Right lobe of liver (tissue), 6 donors: Measurements from ENCODE around the gene INAVA. TPM values are rescaled to one million over a fixed set of nuclear protein-coding genes. Genes with fewer than 3 reads are reported as not detected.
"Not testable (repeated sequence)": the region's sequence is repeated elsewhere in the genome, so short reads cannot be mapped to it uniquely, and the experiment has no call there.

Experiments
- ATAC-seq, 4 donors: fragments of 200-7000 bp; cut with Tn5 transposase; one replicate each; pipeline ENCODE4 v1.9.1; 2020; ENCODE audit warnings: mild to moderate bottlenecking in 4 of 4, moderate library complexity in 4 of 4
- DNase-seq, 3 donors: peaks; one replicate each; pipeline ENCODE4 v3.0.0-alpha.2; 2020
- H3K27ac ChIP-seq, 3 donors: fragments of 200-600 bp; one replicate each; pipeline ENCODE4 v1.8.0; 2022
- H3K27me3 ChIP-seq, 2 donors: fragments of 200-600 bp; one replicate each; pipeline ENCODE4 v1.8.0; 2022
- H3K36me3 ChIP-seq, 4 donors: fragments of 200-600 bp; sonication (generic) in 1 of 4; one replicate each; pipeline versions ENCODE4 v1.5.1 to v1.8.0; 2017 to 2022; ENCODE audit warnings: control low read depth in 1 of 4
- H3K4me1 ChIP-seq, 4 donors: fragments of 200-600 bp; sonication (generic) in 1 of 4; one replicate each; pipeline versions ENCODE4 v1.5.1 to v1.8.0; 2017 to 2022; ENCODE audit warnings: control low read depth in 1 of 4
- H3K4me3 ChIP-seq, 3 donors: fragments of 200-600 bp; one replicate each; pipeline ENCODE4 v1.8.0; 2022
- H3K9me3 ChIP-seq, 4 donors: fragments of 200-600 bp; sonication (generic) in 1 of 4; one replicate each; pipeline versions ENCODE4 v1.5.1 to v1.8.0; 2017 to 2022; ENCODE audit warnings: control low read depth in 1 of 4
- POLR2A ChIP-seq: fragments of 450-650 bp; IDR thresholded peaks from one replicate; pipeline ENCODE4 v1.6.1; 2017; ENCODE audit warnings: antibody characterized with exemption, mild to moderate bottlenecking
- WGBS: methylation state at CpG from one replicate; pipeline ENCODE4 v1.1.6; 2018; ENCODE audit warnings: low coverage, low lambda C conversion rate; ENCODE audit not compliant: insufficient coverage; ENCODE audit errors: missing lambda C conversion rate; 5-methylcytosine and 5-hydroxymethylcytosine counted together
- intact Hi-C, 2 donors: fragments of 100-400 bp; cut with DNase I; formaldehyde crosslinking; loops; one replicate each; pipeline versions ENCODE4 v1.11.2 to v1.14.1; 2022
- total RNA-seq, 6 experiments: library from RNA; depleted of rRNA in 2 of 6; stranded (reverse); fragments of >200 nt in 2 of 6; fragmentation: NEBNext Ultra II Directional in 3 of 6; extraction: Animal tissue kit (Norgen Biotek cat#: 25700) in 3 of 6; gene quantifications; one replicate each; pipeline versions ENCODE4 v1.1.0 to v1.2.4, GENCODE V29; 2016 to 2023
- TF ChIP-seq, protein P1 (sequence below), 4 donors: fragments of 200-600 bp in 3 of 4; fragments of 450-650 bp in 1 of 4; IDR thresholded peaks; one replicate each; pipeline versions ENCODE4 v1.5.1 to v1.8.0; 2016 to 2022; ENCODE audit warnings: antibody characterized with exemption in 4 of 4, mild to moderate bottlenecking in 2 of 4
- donor health status: DM: no; HTN: yes; CAD: no.
- donor health status: DM: no; HTN: no; CAD: no.
- donor health status: DM: no; HTN: no; CAD: no.
- donor health status: DM: no; HTN: yes; CAD: no.
- donor health status: DM: no; HTN: yes; CAD: no.

Gene INAVA
- total RNA-seq, 6 experiments from 2014 or later = 0.29 to 0.55 (median 0.41) TPM

- DNase-seq = no peak
- H3K36me3 ChIP-seq = no peaks in the 10 kb centered on the region
- 82% methylated on average over 4 of the region's 4 CpGs for WGBS
- no peak for ATAC-seq
- no peak overlapping the region for H3K27ac ChIP-seq
- no peaks in the 10 kb centered on the region for H3K9me3 ChIP-seq
- H3K4me3 ChIP-seq = no peak overlapping the region
- no peaks in the 10 kb centered on the region for H3K27me3 ChIP-seq
- intact Hi-C loops = no loop called here
- H3K4me1 ChIP-seq = no peaks in the 10 kb centered on the region
- TF ChIP-seq, protein P1, sequence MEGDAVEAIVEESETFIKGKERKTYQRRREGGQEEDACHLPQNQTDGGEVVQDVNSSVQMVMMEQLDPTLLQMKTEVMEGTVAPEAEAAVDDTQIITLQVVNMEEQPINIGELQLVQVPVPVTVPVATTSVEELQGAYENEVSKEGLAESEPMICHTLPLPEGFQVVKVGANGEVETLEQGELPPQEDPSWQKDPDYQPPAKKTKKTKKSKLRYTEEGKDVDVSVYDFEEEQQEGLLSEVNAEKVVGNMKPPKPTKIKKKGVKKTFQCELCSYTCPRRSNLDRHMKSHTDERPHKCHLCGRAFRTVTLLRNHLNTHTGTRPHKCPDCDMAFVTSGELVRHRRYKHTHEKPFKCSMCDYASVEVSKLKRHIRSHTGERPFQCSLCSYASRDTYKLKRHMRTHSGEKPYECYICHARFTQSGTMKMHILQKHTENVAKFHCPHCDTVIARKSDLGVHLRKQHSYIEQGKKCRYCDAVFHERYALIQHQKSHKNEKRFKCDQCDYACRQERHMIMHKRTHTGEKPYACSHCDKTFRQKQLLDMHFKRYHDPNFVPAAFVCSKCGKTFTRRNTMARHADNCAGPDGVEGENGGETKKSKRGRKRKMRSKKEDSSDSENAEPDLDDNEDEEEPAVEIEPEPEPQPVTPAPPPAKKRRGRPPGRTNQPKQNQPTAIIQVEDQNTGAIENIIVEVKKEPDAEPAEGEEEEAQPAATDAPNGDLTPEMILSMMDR (IDR thresholded peaks at IDR 0.05) = no peak
- no peak for TF ChIP-seq POLR2A
Measured at GRCh38 chr1:200909757-200910239, 15.1 kb downstream of the INAVA start.

DNA sequence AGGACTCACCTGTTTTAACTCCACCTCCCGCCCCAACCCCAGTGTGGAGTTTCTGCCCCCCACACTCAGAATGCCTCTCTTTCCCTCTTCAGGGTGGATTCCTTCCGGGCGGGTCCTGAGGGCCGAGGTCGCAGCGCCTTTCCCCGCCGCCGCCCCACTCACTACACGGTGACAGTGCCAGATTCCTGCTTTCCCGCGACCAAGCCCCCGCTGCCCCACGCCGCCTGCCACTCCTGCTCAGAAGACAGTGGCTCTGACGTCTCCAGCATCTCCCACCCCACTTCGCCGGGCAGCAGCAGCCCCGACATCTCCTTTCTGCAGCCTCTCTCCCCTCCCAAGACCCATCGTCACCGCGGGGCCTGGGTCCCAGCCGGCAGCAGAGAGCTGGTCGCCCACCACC lies 16.7 kb downstream of the INAVA start:
- intact Hi-C loops = no loop called here
- H3K4me3 ChIP-seq = no peak overlapping the region
- H3K27ac ChIP-seq = no peak overlapping the region
- DNase-seq = no peak
- no peaks in the 10 kb centered on the region for H3K4me1 ChIP-seq
- H3K27me3 ChIP-seq = no peaks in the 10 kb centered on the region
- TF ChIP-seq, protein P1 (IDR thresholded peaks at IDR 0.05) = no peak
- TF ChIP-seq POLR2A = no peak
- no peak for ATAC-seq
- no peaks in the 10 kb centered on the region for H3K9me3 ChIP-seq
- WGBS = 95% methylated on average over 18 of the region's 24 CpGs
- no peaks in the 10 kb centered on the region for H3K36me3 ChIP-seq

- H3K9me3 ChIP-seq, H3K36me3 ChIP-seq, H3K4me1 ChIP-seq, ATAC-seq, H3K27me3 ChIP-seq, H3K4me3 ChIP-seq, H3K27ac ChIP-seq, intact Hi-C loops, DNase-seq: not testable (repeated sequence)
- no CpG with 5 or more reads among the region's 21 CpGs for WGBS
Measured at GRCh38 chr1:200911936-200912335, 17.2 kb downstream of the INAVA start.

DNA sequence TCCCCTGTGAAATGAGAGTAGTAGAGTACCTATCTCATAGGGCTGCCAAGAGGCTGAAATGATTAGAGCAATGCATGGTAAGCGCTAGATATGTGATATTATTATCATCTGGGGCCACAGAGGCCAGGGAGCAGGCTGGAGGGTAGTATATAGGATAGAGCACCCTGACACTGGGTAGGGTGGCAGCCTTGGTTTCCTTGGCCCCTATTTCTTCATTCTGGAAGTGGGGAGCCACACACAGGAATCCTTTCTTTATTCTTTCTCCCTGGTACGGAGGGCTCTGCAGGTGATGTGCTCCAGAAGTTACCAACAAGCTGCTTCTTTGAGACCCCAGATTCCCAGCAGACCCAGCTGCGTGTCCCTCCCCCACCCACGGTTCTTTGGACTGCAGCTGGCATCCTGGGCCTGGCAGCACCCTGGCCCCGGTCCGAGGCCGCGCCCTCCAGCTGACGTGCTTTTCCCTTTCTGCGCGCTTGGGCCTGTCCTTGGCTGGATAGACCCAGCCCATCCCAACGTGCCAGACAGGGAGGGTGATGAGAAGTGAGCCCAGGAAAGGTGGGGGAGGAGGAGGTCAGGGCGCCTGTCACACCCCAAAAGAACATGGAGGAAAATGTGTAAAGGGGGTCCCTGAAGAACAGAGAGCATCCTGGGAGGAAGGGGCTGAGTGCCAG lies 18.2 kb downstream of the INAVA start:
- no peak overlapping the region for H3K4me3 ChIP-seq
- no peaks in the 10 kb centered on the region for H3K9me3 ChIP-seq
- no peak for ATAC-seq

GRCh38 chr1:200916152-200916551 lies 21.5 kb downstream of the INAVA start:
- H3K27ac ChIP-seq = no peak overlapping the region
- no peak for DNase-seq
- intact Hi-C loops = no loop called here
- H3K36me3 ChIP-seq = no peaks in the 10 kb centered on the region
- H3K27me3 ChIP-seq = no peaks in the 10 kb centered on the region
- no peaks in the 10 kb centered on the region for H3K4me1 ChIP-seq
- peak in 1 of 4 donors; percentile 20 for ATAC-seq
- WGBS = no CpG with 5 or more reads among the region's 22 CpGs
- H3K4me3 ChIP-seq = no peak overlapping the region
- TF ChIP-seq, protein P1 (IDR thresholded peaks at IDR 0.05) = no peak
- TF ChIP-seq POLR2A = no peak
- H3K9me3 ChIP-seq = no peaks in the 10 kb centered on the region

More for the DNA sequence above, 18.2 kb downstream of the INAVA start:
- no peaks in the 10 kb centered on the region for H3K4me1 ChIP-seq
- no peaks in the 10 kb centered on the region for H3K36me3 ChIP-seq
- no peak for DNase-seq
- no peak overlapping the region for H3K27ac ChIP-seq
- intact Hi-C loops = no loop called here
- no peak for TF ChIP-seq POLR2A
- TF ChIP-seq, protein P1 (IDR thresholded peaks at IDR 0.05) = no peak
- no peaks in the 10 kb centered on the region for H3K27me3 ChIP-seq
- WGBS = 89% methylated on average over 7 of the region's 13 CpGs
